ENCODE results near the gene TMEM63A. TPM values are rescaled to one million over a fixed set of nuclear protein-coding genes. Genes with fewer than 3 reads are reported as not detected.

Gene TMEM63A
- total RNA-seq, 2 donors from 2014 or later = 16.0 to 19.0 TPM

DNA sequence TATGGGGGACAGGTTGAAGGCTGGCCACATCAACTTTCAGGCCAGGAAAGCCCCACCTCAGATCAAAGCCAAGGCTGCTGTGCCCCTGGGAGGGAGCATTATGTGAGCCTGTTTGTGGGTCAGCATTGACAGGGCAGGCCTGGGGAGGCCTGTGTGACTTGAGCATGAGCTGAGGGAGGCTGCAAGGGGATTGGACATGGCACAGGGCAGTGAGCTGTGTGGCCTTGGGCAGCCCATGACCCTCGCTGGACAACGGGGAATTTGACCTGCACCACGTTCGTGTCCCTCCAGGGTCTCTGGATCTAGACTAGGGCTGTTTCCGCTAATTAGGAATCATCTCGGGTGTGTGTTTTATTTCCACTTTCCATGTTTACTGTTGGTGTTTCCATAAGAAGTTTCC lies 24.3 kb upstream of the TMEM63A start:
- Histone ChIP-seq H3K9me3 (no peaks in the 10 kb centered on the region), H3K4me3 (no peak overlapping the region), H3K27ac (no peak overlapping the region), H3K27me3 (no peaks in the 10 kb centered on the region), H3K36me3 (no peaks in the 10 kb centered on the region), H3K4me1 (peaks cover 0 to 7% of the 10 kb centered on the region in 2 donors)
- TF ChIP-seq, protein P1, sequence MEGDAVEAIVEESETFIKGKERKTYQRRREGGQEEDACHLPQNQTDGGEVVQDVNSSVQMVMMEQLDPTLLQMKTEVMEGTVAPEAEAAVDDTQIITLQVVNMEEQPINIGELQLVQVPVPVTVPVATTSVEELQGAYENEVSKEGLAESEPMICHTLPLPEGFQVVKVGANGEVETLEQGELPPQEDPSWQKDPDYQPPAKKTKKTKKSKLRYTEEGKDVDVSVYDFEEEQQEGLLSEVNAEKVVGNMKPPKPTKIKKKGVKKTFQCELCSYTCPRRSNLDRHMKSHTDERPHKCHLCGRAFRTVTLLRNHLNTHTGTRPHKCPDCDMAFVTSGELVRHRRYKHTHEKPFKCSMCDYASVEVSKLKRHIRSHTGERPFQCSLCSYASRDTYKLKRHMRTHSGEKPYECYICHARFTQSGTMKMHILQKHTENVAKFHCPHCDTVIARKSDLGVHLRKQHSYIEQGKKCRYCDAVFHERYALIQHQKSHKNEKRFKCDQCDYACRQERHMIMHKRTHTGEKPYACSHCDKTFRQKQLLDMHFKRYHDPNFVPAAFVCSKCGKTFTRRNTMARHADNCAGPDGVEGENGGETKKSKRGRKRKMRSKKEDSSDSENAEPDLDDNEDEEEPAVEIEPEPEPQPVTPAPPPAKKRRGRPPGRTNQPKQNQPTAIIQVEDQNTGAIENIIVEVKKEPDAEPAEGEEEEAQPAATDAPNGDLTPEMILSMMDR (IDR thresholded peaks at IDR 0.05) = no peak
- DNase-seq (ENCODE audit: low spot score) = no peak

DNA sequence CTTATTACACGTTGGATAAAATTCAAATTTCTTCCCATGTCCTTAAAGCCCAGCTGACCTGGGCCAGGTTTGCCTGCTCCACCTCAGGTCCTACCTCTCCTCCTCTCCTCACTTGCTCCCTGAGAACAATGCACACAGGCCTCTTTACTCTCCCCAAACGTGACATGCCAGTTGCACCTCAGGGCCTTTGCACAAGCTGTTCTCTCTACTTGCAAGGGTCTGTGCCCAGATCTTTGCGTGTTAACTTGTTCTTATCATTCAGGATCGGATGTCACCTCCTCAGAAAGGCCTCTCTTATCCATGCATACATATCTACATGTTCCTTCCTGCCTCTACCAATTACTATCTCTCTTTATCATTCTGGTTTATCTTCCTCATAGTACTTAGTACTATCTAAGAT lies 21.4 kb upstream of the TMEM63A start:
- H3K27ac ChIP-seq = no peak overlapping the region
- no peaks in the 10 kb centered on the region for H3K4me1 ChIP-seq
- no peaks in the 10 kb centered on the region for H3K27me3 ChIP-seq
- TF ChIP-seq, protein P1 (IDR thresholded peaks at IDR 0.05) = no peak
- H3K4me3 ChIP-seq = no peak overlapping the region
- H3K9me3 ChIP-seq = no peaks in the 10 kb centered on the region
- no peaks in the 10 kb centered on the region for H3K36me3 ChIP-seq
- DNase-seq (ENCODE audit: low spot score) = no peak

DNA sequence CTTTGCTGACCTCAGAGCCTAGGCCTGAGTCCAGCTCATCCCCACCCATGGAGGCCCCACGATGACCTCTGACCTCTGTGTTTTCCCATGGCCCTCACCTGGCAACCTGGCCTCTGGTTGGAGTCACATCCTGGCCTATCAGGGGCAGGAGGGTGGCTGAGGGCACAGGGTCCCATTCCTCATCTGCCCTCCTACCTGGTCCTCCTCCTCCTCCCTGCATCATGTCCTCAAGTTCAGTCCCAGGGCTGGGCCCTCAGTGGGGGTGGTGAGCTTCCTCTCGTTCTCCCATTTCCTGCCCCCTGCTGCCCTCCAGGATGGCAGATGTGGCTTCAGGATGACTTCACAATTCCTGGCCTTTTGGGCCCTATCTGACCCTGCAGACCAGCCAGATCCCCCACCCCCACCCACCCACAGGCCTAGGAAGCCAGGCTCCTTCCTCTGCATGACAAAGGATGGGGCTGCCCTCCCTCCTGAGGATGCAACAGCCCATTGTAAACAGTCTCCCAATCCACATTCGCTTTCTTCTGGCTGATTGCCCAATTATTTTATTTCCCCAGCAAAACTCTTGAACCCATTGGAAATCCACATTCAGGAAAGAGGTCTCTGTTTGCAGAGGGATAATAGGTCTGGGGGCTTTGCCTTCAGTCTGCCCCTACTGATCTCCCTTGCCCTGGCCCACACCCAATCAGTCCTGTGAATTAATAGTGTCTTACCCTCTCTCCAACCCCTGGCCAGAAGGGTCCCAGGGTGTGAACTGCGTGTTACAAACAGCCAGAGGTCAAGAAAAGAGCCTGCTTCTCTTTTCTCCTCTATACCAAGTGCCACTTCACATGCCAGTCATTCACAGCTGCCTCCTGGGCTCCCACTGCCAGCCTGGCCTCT lies 17.1 kb upstream of the TMEM63A start:
- Histone ChIP-seq H3K27ac (no peak overlapping the region), H3K27me3 (no peaks in the 10 kb centered on the region), H3K36me3 (no peaks in the 10 kb centered on the region), H3K4me1 (no peaks in the 10 kb centered on the region), H3K4me3 (no peak overlapping the region), H3K9me3 (no peaks in the 10 kb centered on the region)
- DNase-seq (ENCODE audit: low spot score) = no peak
- TF ChIP-seq, protein P1 (IDR thresholded peaks at IDR 0.05) = no peak

DNA sequence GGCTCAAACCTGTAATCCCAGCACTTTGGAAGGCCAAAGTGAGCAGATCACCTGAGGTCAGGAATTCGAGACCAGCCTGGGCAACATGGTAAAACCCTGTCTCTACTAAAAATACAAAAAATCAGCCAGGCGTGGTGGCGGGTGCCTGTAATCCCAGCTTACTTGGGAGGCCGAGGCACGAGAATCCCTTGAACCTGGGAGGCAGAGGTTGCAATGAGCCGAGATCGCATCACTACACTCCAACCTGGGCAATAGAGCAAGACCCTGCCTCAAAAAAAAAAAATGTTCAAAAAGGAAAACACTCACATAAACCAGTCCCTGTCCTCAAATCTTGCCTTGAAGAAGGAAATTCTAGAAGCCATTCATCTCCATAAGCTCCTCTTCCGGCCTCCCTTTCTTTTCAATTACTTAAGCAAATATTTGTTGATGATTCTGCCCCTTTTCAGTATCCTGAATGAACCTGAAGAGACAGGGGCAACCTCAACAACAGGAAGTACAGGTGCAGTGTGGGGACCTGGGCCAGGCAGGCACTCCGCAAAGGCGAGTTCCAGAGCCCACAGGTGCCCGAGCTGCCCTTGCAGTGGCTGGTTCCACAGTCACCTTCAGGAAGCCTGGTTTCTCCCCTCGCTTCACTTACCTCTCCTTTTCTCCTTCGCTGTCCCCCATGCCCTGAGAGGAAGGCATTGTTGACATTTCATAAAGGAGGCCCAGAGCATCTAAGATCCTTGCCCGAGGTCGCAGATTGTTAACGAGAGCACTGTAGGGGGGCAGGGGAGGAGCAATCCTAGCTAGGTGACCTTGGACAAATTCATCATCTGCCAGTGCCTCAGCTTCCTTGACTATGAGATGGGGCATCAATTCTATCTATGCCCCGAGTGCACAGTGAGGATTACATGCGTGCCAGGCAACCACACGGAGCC lies 15.7 kb upstream of the TMEM63A start:
- Histone ChIP-seq H3K36me3 (no peaks in the 10 kb centered on the region), H3K4me3 (no peak overlapping the region), H3K4me1 (no peaks in the 10 kb centered on the region), H3K9me3 (no peaks in the 10 kb centered on the region), H3K27me3 (no peaks in the 10 kb centered on the region), H3K27ac (no peak overlapping the region)
- DNase-seq (ENCODE audit: low spot score) = no peak
- TF ChIP-seq, protein P1 (IDR thresholded peaks at IDR 0.05) = no peak

DNA sequence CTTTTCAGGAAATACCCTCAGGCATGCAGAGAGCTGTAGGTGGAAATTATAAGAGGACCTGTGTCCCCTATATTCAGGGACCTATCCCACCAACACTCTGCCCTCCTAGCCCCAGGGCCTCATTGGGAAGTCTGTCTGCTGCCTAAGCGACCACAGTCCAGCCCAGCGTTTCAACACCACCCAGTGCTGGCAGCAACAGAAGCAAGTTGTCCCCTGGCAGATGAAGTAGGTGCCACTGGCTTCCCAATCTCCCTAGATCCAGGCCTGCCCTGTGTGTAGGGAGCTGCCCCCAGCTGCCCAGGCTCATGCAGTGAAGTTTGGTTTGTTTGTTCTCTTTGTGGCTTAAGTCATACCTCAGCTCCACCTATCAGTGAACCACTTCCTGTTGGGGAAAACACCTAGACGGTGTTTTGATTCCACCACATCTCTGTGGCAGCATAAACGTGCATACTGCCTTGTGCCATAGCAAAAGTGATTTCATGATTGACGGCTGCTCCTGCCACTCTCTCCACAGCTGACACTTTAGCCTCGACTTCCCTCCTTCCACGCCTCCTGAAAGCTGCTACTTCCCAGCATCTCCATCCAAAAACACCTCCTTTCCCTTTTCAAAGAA lies 14.9 kb upstream of the TMEM63A start:
- Histone ChIP-seq H3K4me1 (no peaks in the 10 kb centered on the region), H3K9me3 (no peaks in the 10 kb centered on the region), H3K27ac (no peak overlapping the region), H3K36me3 (no peaks in the 10 kb centered on the region), H3K27me3 (no peaks in the 10 kb centered on the region), H3K4me3 (no peak overlapping the region)
- TF ChIP-seq, protein P1 (IDR thresholded peaks at IDR 0.05) = no peak
- DNase-seq (ENCODE audit: low spot score) = no peak
